Activated CD4-positive, alpha-beta T cell treated with anti-CD3 and anti-CD28 coated beads, Interleukin-2, amount 10 ng/mL, durations not matched to agents 7 days and 5 days (primary cell): Measurements from ENCODE around the gene EXOSC9. TPM values are rescaled to one million over a fixed set of nuclear protein-coding genes. Genes with fewer than 3 reads are reported as not detected.
"Not testable (repeated sequence)": the region's sequence is repeated elsewhere in the genome, so short reads cannot be mapped to it uniquely, and the experiment has no call there.

Source experiments
- CTCF ChIA-PET: fragments of 350-600 bp; sonication (Branson Sonifier 250); formaldehyde crosslinking; loops from one replicate; lab custom pipeline; 2021; ENCODE audit warnings: antibody characterized with exemption; lab: Charles Lee
- POLR2A ChIA-PET: fragments of 350-600 bp; sonication (Branson Sonifier 250); formaldehyde crosslinking; loops from one replicate; lab custom pipeline; 2021; ENCODE audit warnings: antibody characterized with exemption; lab: Charles Lee
- DNase-seq: peaks from one replicate; pipeline ENCODE4 v3.0.0-alpha.2; 2020
- H3K27ac Mint-ChIP-seq: one replicate; pipeline ENCODE4 v1.8.0; 2021; ENCODE audit warnings: mild to moderate bottlenecking, moderate library complexity, mixed read lengths
- H3K27me3 Mint-ChIP-seq: one replicate; pipeline ENCODE4 v1.8.0; 2021; ENCODE audit warnings: mixed read lengths
- H3K36me3 Mint-ChIP-seq: one replicate; pipeline ENCODE4 v1.8.0; 2021; ENCODE audit warnings: low read depth, mixed read lengths
- H3K4me1 Mint-ChIP-seq: one replicate; pipeline ENCODE4 v1.8.0; 2021; ENCODE audit warnings: mixed read lengths
- H3K4me3 Mint-ChIP-seq: one replicate; pipeline ENCODE4 v1.8.0; 2021; ENCODE audit warnings: mild to moderate bottlenecking, moderate library complexity, mixed read lengths
- H3K9me3 Mint-ChIP-seq: one replicate; pipeline ENCODE4 v1.8.0; 2021; ENCODE audit warnings: mixed read lengths
- total RNA-seq, 2 experiments: library from RNA; stranded (reverse); gene quantifications; one replicate each; pipeline ENCODE4 v1.2.3, GENCODE V29; 2021

Gene EXOSC9, protein sequence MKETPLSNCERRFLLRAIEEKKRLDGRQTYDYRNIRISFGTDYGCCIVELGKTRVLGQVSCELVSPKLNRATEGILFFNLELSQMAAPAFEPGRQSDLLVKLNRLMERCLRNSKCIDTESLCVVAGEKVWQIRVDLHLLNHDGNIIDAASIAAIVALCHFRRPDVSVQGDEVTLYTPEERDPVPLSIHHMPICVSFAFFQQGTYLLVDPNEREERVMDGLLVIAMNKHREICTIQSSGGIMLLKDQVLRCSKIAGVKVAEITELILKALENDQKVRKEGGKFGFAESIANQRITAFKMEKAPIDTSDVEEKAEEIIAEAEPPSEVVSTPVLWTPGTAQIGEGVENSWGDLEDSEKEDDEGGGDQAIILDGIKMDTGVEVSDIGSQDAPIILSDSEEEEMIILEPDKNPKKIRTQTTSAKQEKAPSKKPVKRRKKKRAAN
- total RNA-seq: 10 to 100 TPM; 56.2 to 58.1 TPM

DNA sequence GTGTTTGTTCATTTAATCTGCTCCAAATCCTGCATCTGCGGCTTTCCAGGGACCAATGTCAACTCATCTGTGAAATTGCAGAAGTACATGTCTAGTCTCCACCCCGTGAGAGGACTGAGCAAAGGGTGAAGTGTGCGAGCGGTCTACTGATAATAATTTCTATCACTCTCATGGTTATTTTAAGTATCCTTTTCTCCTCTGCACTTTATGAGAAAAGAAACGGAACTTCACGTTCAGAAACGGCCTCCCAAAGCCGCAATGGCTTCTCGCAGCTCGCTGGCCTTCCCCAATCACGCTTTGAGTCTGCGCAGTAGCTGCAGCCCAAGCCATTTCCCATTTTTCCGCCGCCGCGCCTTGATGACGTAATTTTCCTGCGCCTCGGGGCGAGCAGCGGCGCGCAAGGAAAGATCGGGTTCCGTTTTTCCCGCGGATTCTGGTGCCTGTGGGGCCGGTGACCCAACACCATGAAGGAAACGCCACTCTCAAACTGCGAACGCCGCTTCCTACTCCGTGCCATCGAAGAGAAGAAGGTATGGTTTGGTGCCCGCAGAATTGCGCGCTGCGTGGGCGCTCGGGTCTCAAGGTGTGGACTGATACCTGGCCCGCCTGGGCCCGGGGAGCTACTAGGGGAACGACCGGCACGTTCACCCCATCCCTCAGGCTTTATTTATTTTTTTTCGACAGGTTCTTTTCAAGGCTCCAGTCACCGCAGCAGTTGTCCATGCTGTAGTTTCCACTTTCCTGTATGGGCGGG, at the start of gene EXOSC9:
Gene EXOSC9 (plus strand): TSS at position 363 of the 754 bp plus-strand sequence. CDS start 102 bp downstream, at position 465.
- no peaks in the 10 kb centered on the region for H3K27me3 Mint-ChIP-seq
- H3K27ac Mint-ChIP-seq: peak within 1 kb of the TSS; percentile 98
- DNase-seq: peak; percentile 94
- H3K36me3 Mint-ChIP-seq: peaks cover 25% of the 10 kb centered on the region
- CTCF ChIA-PET: interaction anchor here (0.8 kb wide), 1 partner anchor 25 kb away, joined by 3 read pairs; no protein-coding TSS in a partner anchor
- peaks cover 2% of the 10 kb centered on the region for H3K9me3 Mint-ChIP-seq
- H3K4me3 Mint-ChIP-seq: peak within 1 kb of the TSS; percentile 93
- peaks cover 52% of the 10 kb centered on the region for H3K4me1 Mint-ChIP-seq
- POLR2A ChIA-PET: interaction anchor here (0.6 kb wide), 1 partner anchor 40 kb away, joined by 3 read pairs; no protein-coding TSS in a partner anchor

DNA sequence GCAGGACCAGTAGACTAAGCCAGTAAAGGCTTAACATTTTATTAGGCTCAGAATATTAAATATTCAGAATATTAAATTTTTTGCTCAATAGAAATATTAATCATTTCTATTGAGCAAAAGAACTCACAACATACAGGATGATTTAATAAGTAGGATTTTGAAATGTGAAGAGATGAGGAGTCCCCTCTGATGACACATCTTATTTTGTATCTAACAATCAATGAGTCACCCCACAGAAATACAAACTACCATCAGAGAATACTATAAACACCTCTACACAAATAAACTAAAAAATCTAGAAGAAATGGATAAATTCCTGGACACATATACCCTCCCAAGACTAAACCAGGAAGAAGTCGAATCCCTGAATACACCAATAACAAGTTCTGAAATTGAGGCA, 49.0 kb upstream of the EXOSC9 start:
- POLR2A ChIA-PET, H3K9me3 Mint-ChIP-seq, CTCF ChIA-PET, H3K4me1 Mint-ChIP-seq, H3K36me3 Mint-ChIP-seq, H3K27ac Mint-ChIP-seq, H3K4me3 Mint-ChIP-seq, DNase-seq: not testable (repeated sequence)
- H3K27me3 Mint-ChIP-seq: peaks cover 58% of the 10 kb centered on the region

DNA sequence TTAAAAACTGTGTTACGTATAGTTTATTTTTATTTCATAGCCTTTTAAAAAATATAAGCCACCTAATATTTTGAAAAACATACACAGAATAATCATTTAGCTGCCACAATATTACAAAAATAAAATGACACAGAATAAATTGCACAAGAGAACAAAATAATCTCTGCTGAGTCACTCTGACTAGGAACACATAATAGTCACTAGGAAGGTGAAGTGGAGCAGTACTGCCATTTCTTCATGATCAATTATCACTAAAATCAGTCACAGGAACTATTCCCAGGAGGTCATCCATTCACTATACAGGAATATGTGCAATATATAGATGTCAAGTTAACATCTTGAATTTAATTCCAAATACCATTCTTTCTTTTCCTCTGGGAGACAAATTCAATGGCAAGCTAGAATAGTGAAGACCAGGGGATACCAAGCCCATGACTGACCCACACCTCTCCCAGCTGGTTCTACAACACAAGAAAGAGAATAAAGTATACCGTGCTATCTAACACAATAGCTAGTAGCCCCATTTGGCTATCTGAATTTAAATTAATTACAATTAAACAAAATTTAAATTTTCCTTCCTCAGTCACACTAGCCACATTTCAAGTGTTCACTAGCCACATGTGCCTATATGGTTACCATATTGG, 42.1 kb upstream of the EXOSC9 start:
- Mint-ChIP-seq H3K27me3 (peaks cover 65% of the 10 kb centered on the region), H3K9me3 (no peaks in the 10 kb centered on the region), H3K36me3 (no peaks in the 10 kb centered on the region), H3K27ac (no peak overlapping the region), H3K4me3 (no peak overlapping the region), H3K4me1 (peaks cover 2% of the 10 kb centered on the region)
- CTCF ChIA-PET: no interaction called here
- POLR2A ChIA-PET: no interaction called here
- DNase-seq: no peak

DNA sequence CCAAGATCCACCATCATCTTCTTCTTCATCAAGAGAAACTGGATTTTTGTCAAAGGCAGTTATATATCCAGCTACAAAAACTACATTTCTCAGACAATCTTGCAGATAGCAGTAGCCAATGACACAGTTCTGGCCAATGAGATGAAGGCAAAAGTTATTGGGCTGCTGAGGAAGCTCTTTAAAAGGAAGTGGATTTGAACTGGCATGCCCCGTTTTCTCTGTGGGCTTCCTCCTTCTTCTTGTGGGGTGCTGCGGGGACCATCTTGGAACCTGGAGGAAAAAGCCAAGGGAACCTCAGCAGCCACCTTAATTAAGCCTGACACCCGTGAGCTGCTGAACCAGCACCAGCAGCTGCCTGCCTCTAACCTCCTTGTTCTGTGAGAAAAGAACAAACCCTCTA, 40.9 kb upstream of the EXOSC9 start:
- no peaks in the 10 kb centered on the region for H3K9me3 Mint-ChIP-seq
- no peaks in the 10 kb centered on the region for H3K36me3 Mint-ChIP-seq
- H3K27ac Mint-ChIP-seq: no peak overlapping the region
- H3K4me1 Mint-ChIP-seq: peaks cover 9% of the 10 kb centered on the region
- peaks cover 63% of the 10 kb centered on the region for H3K27me3 Mint-ChIP-seq
- POLR2A ChIA-PET: no interaction called here
- no peak overlapping the region for H3K4me3 Mint-ChIP-seq
- CTCF ChIA-PET: no interaction called here
- DNase-seq: no peak

DNA sequence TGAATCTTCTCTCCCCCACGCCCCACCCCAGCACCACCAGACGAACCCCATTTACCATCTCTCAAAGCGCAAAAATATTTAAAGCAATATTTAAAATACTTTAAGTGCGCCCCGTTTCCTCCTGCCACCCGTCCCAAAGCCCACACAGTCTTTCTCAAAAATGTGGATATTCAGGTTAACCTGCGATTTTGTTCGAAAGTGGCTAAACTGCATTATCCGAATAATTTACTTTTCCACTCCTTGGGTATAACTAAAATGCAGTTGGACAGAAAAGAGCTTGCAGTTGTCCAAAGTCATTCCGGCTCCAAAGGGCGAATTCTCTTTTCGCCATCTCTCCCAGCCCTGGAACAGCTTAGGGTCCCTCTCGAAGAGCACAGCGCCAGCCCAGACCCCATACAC, 36.8 kb upstream of the EXOSC9 start:
- no peak for DNase-seq
- Mint-ChIP-seq H3K36me3 (no peaks in the 10 kb centered on the region), H3K27ac (no peak overlapping the region), H3K9me3 (no peaks in the 10 kb centered on the region), H3K4me3 (peak overlapping the region; percentile 11), H3K4me1 (peaks cover 12% of the 10 kb centered on the region), H3K27me3 (peaks cover 66% of the 10 kb centered on the region)
- ChIA-PET POLR2A (no interaction called here), CTCF (no interaction called here)

DNA sequence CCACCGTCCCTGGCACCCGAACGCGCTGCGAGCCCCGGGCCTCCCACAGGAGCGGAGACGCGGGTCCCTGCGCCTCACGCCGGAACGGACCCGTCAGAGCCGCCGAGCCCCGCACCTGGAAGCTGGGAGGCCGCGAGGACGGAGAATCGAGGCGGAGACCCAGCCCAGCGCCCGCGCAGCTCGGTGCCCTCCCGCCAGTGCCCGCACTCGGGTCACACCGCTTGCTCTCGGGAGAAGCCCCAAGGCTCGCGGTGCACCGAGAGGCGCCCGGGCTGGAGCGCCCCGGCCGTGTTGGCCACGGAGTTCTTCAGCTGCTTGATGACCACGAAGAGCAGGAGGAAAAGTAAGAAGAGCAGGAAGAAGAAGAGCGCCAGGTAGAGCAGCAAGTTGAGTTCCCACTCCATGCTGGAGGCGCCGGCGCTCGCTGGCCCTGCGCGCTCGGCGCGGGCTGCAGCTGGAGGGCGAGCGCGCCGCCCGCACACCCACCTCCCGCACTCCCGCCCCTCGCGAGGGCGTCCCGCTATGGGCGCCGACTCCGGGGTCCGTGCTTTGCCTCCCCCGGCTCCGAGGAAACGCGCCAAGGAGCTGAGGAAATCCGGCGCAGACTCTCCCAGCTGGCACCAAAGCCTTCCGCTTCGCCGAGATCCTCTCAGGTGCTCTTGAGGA, 36.3 kb upstream of the EXOSC9 start, which contains the start of gene SMIM43:
Gene SMIM43 (minus strand): TSS at position 463 of the 666 bp plus-strand sequence. CDS start 59 bp downstream, at position 404.
- no peaks in the 10 kb centered on the region for H3K36me3 Mint-ChIP-seq
- ChIA-PET CTCF (no interaction called here), POLR2A (no interaction called here)
- H3K27ac Mint-ChIP-seq: no peak within 1 kb of the TSS
- H3K4me3 Mint-ChIP-seq: peak within 1 kb of the TSS; percentile 55
- peaks cover 65% of the 10 kb centered on the region for H3K27me3 Mint-ChIP-seq
- no peaks in the 10 kb centered on the region for H3K9me3 Mint-ChIP-seq
- peaks cover 12% of the 10 kb centered on the region for H3K4me1 Mint-ChIP-seq
- no peak for DNase-seq

DNA sequence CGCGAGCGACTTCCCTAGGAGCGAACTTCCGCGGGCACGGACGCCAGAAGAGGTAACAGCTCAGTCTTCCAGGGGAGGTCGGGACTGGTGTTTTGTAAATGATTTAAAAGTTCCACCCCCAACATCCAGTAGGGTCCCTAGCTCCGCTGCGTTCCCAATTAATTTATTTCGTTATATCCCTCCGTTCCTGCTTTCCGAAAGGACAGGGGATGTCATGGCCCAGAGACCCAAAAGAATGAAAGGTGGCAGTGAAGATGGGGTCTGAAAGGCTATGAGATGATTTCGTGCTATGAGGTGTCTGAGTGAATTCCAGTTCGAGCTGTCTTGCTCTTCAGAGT, 35.8 kb upstream of the EXOSC9 start:
- Mint-ChIP-seq H3K36me3 (no peaks in the 10 kb centered on the region), H3K4me1 (peaks cover 12% of the 10 kb centered on the region), H3K27me3 (peaks cover 64% of the 10 kb centered on the region), H3K9me3 (no peaks in the 10 kb centered on the region), H3K27ac (no peak overlapping the region), H3K4me3 (peak overlapping the region; percentile 55)
- no peak for DNase-seq
- CTCF ChIA-PET: no interaction called here
- POLR2A ChIA-PET: no interaction called here

DNA sequence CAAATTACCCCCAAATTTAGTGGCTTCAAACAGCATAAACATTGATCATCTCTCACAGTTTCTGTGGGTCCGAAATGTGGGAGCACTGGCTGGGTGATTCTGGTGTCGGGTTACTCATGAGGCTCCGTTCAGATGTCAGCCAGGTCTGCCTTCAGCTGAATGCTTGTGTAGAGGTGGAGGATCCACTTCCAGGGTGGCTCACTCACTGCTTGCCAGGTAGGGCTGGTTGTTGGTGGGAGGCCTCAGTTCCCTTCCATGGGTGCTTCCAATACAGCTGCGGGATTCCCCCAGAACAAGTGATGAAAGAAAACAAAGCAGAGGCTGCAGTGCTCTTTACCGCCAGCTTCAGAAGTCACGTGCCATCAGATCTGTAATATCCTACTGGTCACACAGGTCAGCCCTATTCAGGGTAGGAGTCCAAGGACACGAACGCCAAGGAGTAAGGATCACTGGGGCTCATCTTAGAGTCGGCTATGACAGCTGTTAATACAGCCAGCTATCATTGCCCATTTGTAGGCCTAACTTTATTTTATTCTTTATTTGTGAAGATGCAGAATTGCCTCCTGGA, 35.1 kb upstream of the EXOSC9 start:
- H3K9me3 Mint-ChIP-seq: no peaks in the 10 kb centered on the region
- H3K27me3 Mint-ChIP-seq: peaks cover 67% of the 10 kb centered on the region
- ChIA-PET CTCF (interaction anchor here (0.6 kb wide), 1 partner anchor 140 kb away, joined by 4 read pairs; no protein-coding TSS in a partner anchor), POLR2A (no interaction called here)
- H3K4me3 Mint-ChIP-seq: no peak overlapping the region
- peaks cover 12% of the 10 kb centered on the region for H3K4me1 Mint-ChIP-seq
- no peak overlapping the region for H3K27ac Mint-ChIP-seq
- H3K36me3 Mint-ChIP-seq: no peaks in the 10 kb centered on the region
- no peak for DNase-seq

DNA sequence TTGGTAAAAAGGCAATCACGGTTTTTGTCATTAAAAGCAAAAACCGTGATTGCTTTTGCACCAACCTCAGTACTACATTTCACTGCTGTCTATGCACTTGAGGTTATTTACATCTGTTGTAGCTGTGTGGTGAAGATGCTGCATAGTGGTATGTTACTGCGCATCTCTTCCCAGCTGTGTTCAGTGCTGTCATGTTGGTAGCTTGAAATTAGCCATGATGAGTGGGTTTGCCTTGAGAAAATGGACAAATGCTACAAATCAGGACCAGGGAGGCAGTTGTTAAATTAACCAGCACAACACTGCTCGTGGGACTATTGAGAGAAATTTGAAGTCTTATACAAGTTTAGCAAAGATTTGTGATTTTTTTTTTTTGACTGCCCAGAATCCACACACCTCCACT, 34.0 kb upstream of the EXOSC9 start:
- ChIA-PET CTCF (no interaction called here), POLR2A (no interaction called here)
- H3K27ac Mint-ChIP-seq: no peak overlapping the region
- no peak for DNase-seq
- peaks cover 12% of the 10 kb centered on the region for H3K4me1 Mint-ChIP-seq
- H3K9me3 Mint-ChIP-seq: no peaks in the 10 kb centered on the region
- no peak overlapping the region for H3K4me3 Mint-ChIP-seq
- H3K36me3 Mint-ChIP-seq: no peaks in the 10 kb centered on the region
- peaks cover 65% of the 10 kb centered on the region for H3K27me3 Mint-ChIP-seq

DNA sequence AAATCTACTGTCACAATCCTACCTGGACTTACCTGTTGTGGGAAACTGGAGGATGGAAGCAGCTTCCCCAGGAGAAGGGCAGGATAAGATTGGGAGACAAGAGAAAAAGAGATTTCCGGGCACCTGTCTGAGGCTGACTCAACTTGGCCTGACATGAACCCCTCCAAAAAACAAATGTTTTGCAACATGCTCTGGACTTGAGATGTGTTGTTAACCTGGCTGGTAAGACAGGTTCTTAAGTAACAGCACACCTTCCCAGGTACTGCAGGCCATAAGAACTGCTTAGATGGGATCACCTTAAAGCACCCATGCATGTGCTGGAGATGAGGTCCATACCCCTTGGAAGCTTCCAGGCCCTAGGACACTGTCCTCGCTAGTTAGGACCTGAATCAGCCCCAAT, 31.8 kb upstream of the EXOSC9 start:
- Mint-ChIP-seq H3K9me3 (no peaks in the 10 kb centered on the region), H3K4me1 (peaks cover 8% of the 10 kb centered on the region), H3K4me3 (no peak overlapping the region), H3K36me3 (no peaks in the 10 kb centered on the region), H3K27ac (no peak overlapping the region), H3K27me3 (peaks cover 54% of the 10 kb centered on the region)
- DNase-seq: no peak
- POLR2A ChIA-PET: no interaction called here
- CTCF ChIA-PET: no interaction called here

DNA sequence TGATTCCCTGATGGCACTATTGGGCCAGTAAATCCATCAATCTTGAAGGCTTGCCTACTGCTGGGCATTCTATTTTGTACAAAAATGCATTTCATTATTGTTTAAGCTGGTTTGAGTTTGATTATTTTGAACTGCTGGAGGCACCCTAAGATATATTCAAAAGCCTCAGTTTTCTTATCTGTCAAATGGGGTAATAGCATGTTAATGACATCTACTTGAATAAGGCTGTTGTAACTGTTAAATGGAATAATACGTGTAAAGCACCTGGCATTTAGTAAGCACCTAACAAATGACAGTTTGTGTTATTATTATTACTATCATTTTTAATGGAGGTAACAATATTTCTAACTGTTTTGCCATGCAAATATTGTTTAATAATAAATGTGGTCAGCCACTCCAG, 29.3 kb upstream of the EXOSC9 start:
- no peak for DNase-seq
- H3K27me3 Mint-ChIP-seq: peaks cover 34% of the 10 kb centered on the region
- POLR2A ChIA-PET: no interaction called here
- H3K36me3 Mint-ChIP-seq: no peaks in the 10 kb centered on the region
- H3K4me1 Mint-ChIP-seq: peaks cover 2% of the 10 kb centered on the region
- no peaks in the 10 kb centered on the region for H3K9me3 Mint-ChIP-seq
- no peak overlapping the region for H3K27ac Mint-ChIP-seq
- CTCF ChIA-PET: no interaction called here
- no peak overlapping the region for H3K4me3 Mint-ChIP-seq

DNA sequence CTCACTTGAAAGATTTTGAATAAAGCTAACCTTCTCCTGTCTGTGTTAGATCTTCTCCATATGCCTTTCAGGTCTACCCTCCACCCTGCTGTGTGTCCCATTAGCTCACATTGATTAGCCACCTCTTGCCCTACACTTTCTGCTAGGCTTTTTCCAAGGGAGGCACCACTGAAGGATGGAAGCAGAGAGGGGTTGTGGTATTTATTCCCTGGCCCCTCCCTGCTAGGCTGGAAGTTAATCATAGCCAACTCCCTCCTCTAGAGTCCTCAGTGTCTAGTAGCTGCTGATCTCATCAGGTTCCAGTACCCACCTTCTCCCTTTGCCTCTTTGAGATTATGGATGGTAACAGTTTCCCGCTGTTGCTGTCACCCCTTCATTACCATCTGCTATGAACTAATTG, 27.2 kb upstream of the EXOSC9 start:
- Mint-ChIP-seq H3K4me3 (no peak overlapping the region), H3K4me1 (peaks cover 2% of the 10 kb centered on the region), H3K36me3 (no peaks in the 10 kb centered on the region), H3K9me3 (no peaks in the 10 kb centered on the region), H3K27me3 (peaks cover 34% of the 10 kb centered on the region), H3K27ac (no peak overlapping the region)
- ChIA-PET POLR2A (no interaction called here), CTCF (no interaction called here)
- no peak for DNase-seq
